Choroid plexus epithelial cell (primary cell): ENCODE measurements around the gene POM121L2.
A peak's percentile ranks its signal among the peaks of the same experiment; 100 is the strongest.

Experiments used
- DNase-seq: peaks from one replicate; pipeline ENCODE4 v3.0.0-alpha.2; 2010; ENCODE audit warnings: low read depth
- H3K4me3 ChIP-seq: 2 replicates; pipeline ENCODE4 v1.5.1; 2011; ENCODE audit warnings: low read depth, mild to moderate bottlenecking, control low read depth, low read length, moderate library complexity
- CTCF ChIP-seq: conservative IDR thresholded peaks from 2 replicates; pipeline ENCODE4 v1.5.1; 2011; ENCODE audit warnings: low read depth, mild to moderate bottlenecking, control low read depth, inconsistent platforms, low read length, moderate library complexity

The POM121L2 gene

GRCh38 chr6:27332692-27333641, 20.9 kb upstream of the POM121L2 start:
- TF ChIP-seq CTCF = no peak
- peak; percentile 74 for DNase-seq

GRCh38 chr6:27327023-27327738, 15.1 kb upstream of the POM121L2 start:
- TF ChIP-seq CTCF = no peak
- DNase-seq = no peak
- no peak overlapping the region for H3K4me3 ChIP-seq

More at GRCh38 chr6:27332692-27333641, 20.9 kb upstream of the POM121L2 start:
- H3K4me3 ChIP-seq = peak overlapping the region; percentile 55

- no peak for TF ChIP-seq CTCF
- no peak overlapping the region for H3K4me3 ChIP-seq
- no peak for DNase-seq
Measured at GRCh38 chr6:27321901-27322300, 9.8 kb upstream of the POM121L2 start.

- no peak for TF ChIP-seq CTCF
- no peak overlapping the region for H3K4me3 ChIP-seq
- DNase-seq = no peak
Measured at GRCh38 chr6:27321370-27321769, 9.3 kb upstream of the POM121L2 start.

- TF ChIP-seq CTCF = no peak
- DNase-seq = no peak
- H3K4me3 ChIP-seq = no peak overlapping the region
Measured at GRCh38 chr6:27318973-27319372, 6.9 kb upstream of the POM121L2 start.

GRCh38 chr6:27314046-27314445, 2.0 kb upstream of the POM121L2 start:
- no peak for TF ChIP-seq CTCF
- no peak for DNase-seq
- no peak overlapping the region for H3K4me3 ChIP-seq
